ENCODE data around the gene CCNI2.

GRCh38 chr5:132797651-132798050, 50.4 kb downstream of the CCNI2 start:
- TF ChIP-seq EZH2 (IDR thresholded peaks at IDR 0.05; ENCODE audit: insufficient read depth, poor library complexity, severe bottlenecking), result no peak
- no peak for TF ChIP-seq EZH2phosphoT487 (IDR thresholded peaks at IDR 0.05; ENCODE audit: insufficient read depth, low read depth)
